Measurements from ENCODE around the gene ULK2. TPM values are rescaled to one million over a fixed set of nuclear protein-coding genes. Genes with fewer than 3 reads are reported as not detected.

ULK2 gene
- total and polyA plus RNA-seq, 4 experiments from 2014 or later: 5.2 to 14.5 (median 11.6) TPM

Other genes starting within 250 kb of the ULK2 start
- gene ALDH3A2, start 219.2 kb downstream of the ULK2 start, total RNA-seq: 10 to 100 TPM; 45.8 to 52.5 TPM
- 10 to 100 TPM; 19.7 to 24.3 TPM for gene ALDH3A2, start 219.2 kb downstream of the ULK2 start, polyA plus RNA-seq
- not detected for gene SLC47A2, start 151.4 kb downstream of the ULK2 start, total RNA-seq
- not detected for gene SLC47A2, start 151.4 kb downstream of the ULK2 start, polyA plus RNA-seq
- gene ALDH3A1, start 119.6 kb downstream of the ULK2 start, total RNA-seq: not detected
- gene ALDH3A1, start 119.6 kb downstream of the ULK2 start, polyA plus RNA-seq: not detected
- 10 to 100 TPM; 58.3 to 72.1 TPM for gene AKAP10, start 109.9 kb upstream of the ULK2 start, total RNA-seq
- gene AKAP10, start 109.9 kb upstream of the ULK2 start, polyA plus RNA-seq: 10 to 100 TPM; 23.5 to 30.6 TPM
- gene SPECC1, start 141.4 kb upstream of the ULK2 start, total RNA-seq: 10 to 100 TPM; 12.8 to 13.4 TPM
- gene SPECC1, start 141.4 kb upstream of the ULK2 start, polyA plus RNA-seq: 1 to 10 TPM; 1.7 to 4.6 TPM